GM04504 (cell line): ENCODE measurements around the gene JMJD1C.
"Not testable (repeated sequence)": the region's sequence is repeated elsewhere in the genome, so short reads cannot be mapped to it uniquely, and the experiment has no call there.

Source experiments
- DNase-seq: peaks from one replicate; pipeline ENCODE4 v3.0.0-alpha.2; 2012; ENCODE audit warnings: low read depth

Gene JMJD1C

DNA sequence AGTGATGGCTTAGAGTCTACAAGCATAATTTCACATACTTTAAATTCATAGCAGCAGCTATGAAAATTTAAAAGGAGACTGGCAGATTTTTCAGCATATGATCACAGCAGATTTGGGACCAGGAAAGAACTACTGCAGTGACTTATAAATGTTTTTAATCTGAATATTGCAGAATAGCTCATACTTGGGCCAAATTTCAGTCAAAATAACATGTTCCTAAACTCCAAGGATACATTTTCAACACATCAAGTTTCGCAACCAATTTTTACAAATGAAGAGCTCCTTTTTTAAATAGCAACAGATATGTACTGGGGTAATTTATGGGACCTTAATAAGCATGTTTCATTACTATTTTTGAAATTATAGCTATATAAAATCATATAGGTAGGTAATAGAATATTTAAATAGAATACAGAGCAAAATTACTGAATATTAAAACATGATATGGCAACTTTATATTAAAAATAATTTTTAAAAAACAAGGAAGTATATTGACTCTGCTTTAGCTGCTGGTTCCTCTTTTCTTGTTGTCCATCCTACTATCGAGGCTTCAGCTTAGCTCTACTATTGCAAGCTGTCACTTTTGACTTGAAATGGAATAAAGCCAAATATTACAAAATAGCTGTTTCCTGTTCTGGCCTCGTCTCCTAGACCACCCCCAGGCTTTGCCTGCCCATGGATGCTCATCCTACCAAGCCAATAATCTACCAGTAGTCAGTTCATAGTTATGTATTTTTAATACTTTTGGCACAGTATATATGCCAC lies 209.6 kb downstream of the JMJD1C start:
- DNase-seq: no peak

GRCh38 chr10:63255316-63255715 lies 210.5 kb downstream of the JMJD1C start:
- DNase-seq: no peak

DNA sequence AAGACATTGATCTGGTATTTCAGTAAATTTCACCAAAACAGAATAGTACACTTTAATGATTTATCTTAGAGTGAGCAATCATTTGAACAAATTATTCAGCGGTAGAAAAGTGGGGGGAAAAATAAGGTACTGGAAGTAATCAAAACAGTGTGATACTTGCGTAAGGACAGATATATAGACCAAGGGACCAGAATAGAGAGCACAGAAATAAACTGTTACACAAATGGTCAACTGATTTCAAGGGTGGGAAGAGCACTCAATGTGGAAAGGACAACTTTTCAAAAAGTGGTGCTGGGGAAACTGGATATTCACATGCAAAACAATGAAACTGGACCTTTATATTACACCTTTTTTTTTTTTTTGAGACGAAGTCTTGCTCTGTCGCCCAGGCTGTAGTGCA lies 212.7 kb downstream of the JMJD1C start:
- DNase-seq: no peak

DNA sequence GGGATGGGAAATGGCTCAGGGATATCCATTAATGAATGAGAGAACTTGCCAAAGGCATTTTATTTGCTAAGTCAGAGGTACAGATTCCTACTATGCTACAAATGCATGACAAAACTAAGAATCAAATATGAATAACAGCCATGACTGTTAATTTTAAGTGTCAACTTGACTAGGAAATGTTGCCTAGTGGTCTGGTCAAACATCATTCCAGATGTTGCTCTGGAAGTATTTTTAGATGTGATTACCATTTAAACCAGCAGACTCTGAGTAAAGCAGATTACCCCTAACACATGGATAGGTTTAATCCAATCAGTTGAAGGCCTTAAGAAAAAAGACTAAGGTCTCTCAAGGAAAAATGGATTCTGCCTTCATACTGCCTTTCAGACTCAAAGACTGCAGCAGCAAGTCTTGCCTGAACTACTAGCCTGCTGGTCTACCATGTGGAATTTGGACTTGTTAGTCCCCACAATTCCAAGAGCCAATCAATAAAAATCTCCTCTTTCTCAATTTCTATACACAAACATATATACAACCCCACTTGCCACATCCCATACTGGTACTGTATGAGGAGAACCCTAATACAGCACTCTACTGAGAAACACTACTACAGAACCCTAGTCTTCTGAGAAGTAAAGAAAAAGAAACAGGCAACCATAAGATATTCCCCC lies 213.5 kb downstream of the JMJD1C start:
- no peak for DNase-seq

- no peak for DNase-seq
Observed at GRCh38 chr10:63250032-63250431, 215.7 kb downstream of the JMJD1C start.

DNA sequence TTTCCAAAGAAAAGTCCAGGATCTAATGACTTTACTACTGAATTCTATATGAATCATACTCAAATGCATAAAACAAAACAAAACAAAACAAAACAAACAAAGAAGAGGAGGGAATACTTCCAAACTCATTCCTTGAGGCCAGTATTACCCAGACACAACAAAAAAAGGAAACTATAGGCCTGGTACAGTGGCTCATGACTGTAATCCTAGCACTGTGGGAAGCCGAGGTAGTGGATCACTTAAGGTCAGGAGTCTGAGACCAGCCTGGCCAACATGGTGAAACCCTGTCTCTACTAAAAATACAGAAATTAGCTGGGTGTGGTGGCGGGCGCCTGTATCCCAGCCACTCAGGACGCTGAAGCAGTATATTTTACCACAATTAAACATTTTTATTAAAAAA lies 218.0 kb downstream of the JMJD1C start:
- DNase-seq: no peak

- DNase-seq: no peak
Observed at GRCh38 chr10:63246356-63246755, 219.4 kb downstream of the JMJD1C start.

GRCh38 chr10:63241841-63242281 lies 223.9 kb downstream of the JMJD1C start:
- no peak for DNase-seq

DNA sequence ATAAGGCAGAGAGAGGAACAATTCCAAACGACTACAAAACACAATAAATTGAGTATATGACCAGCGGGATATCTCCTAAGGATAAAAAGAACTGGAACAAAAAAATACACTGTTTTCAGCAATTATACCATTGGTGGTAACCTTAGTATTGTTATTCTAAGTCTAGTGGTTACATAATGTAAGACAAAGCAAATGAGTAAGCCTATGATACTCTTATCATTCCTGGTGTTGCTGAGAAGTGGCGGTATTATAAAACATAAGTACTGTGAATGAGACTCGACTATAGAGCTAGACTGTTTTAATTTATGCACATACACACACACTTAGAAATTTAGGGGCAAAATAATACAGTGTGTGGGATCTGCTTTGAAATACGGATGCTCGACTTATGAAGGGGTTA lies 225.0 kb downstream of the JMJD1C start:
- DNase-seq: no peak

GRCh38 chr10:63238501-63238900 lies 227.3 kb downstream of the JMJD1C start:
- DNase-seq: no peak

GRCh38 chr10:63237396-63237795 lies 228.4 kb downstream of the JMJD1C start:
- DNase-seq: no peak

DNA sequence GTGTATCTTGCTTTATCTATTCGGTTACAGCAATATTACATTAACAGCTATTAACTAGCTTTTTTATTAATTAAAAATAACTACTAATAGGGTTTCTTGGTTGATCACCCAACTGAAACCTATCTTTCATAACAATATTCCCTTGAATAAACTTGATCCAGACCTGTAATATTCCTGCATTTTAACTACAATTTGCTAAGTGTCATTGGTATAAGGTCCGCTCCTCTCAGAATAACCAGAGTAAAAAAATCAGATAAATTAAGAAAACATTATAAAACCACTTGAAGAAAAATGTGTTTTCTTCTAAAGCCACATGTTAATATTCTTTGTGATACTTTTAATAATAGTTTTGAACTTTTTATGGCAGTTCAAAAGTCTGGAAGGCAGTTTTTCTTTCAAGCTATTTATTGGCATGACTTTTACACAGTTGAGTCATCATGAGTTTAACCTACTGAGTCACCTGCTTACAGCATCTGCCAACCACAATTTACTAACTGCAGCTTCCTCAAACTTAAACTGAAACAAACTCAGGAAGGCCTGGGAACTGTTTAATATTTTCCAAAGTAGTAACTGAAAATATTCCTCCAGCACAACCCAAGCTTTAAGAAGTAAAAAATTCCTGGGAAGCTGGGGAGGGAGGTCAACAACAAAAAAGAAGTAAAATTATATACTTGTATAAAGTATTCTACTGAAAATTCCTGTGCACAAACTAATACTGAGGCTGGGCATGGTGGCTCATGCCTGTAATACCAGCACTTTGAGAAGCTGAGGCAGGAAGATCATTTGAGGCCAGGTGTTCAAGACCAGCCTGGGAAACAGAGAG lies 229.5 kb downstream of the JMJD1C start:
- peak; percentile 84 for DNase-seq

DNA sequence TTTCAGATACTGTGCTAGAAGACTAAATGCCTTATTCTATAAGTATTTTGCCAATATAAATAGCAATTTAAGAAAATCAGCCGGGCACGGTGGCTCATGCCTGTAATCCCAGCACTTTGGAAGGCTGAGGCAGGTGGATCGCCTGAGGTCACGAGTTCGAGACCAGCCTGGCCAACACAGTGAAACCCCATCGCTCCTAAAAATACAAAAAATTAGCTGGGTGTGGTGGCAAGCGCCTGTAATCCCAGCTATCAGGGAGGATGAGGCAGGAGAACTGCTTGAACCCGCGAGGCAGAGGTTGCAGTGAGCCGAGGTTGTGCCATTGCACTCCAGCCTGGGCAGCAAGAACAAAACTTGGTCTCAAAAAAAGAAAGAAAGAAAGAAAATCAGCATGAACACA lies 230.6 kb downstream of the JMJD1C start:
- DNase-seq: not testable (repeated sequence)

GRCh38 chr10:63229161-63229560 lies 236.6 kb downstream of the JMJD1C start:
- DNase-seq: no peak

- DNase-seq: no peak
Observed at GRCh38 chr10:63228237-63228636, 237.5 kb downstream of the JMJD1C start.

GRCh38 chr10:63227207-63227895 lies 238.4 kb downstream of the JMJD1C start:
- no peak for DNase-seq

GRCh38 chr10:63224241-63224640 lies 241.5 kb downstream of the JMJD1C start:
- DNase-seq: no peak

GRCh38 chr10:63221950-63222349 lies 243.8 kb downstream of the JMJD1C start:
- no peak for DNase-seq

- no peak for DNase-seq
Observed at GRCh38 chr10:63219749-63220148, 246.0 kb downstream of the JMJD1C start.

- peak; percentile 21 for DNase-seq
Observed at GRCh38 chr10:63217120-63217605, 248.6 kb downstream of the JMJD1C start.

- DNase-seq: no peak
Observed at GRCh38 chr10:63214571-63214970, 251.2 kb downstream of the JMJD1C start.

- no peak for DNase-seq
Observed at GRCh38 chr10:63213489-63213888, 252.3 kb downstream of the JMJD1C start.
